Naive thymus-derived CD4-positive, alpha-beta T cell (primary cell): Measurements from ENCODE around the gene IFT25. TPM values are rescaled to one million over a fixed set of nuclear protein-coding genes. Genes with fewer than 3 reads are reported as not detected.

Experiments used
- ATAC-seq: fragments of 150-1000 bp; cut with Tn5 transposase; 2 replicates; pipeline ENCODE4 v1.10.0; 2021; ENCODE audit warnings: mild to moderate bottlenecking, moderate library complexity
- CTCF ChIA-PET: fragments of 350-600 bp; sonication (Branson Sonifier 250); formaldehyde crosslinking; loops from one replicate; lab custom pipeline; 2021; ENCODE audit warnings: antibody characterized with exemption; lab: Charles Lee
- POLR2A ChIA-PET: fragments of 350-600 bp; sonication (Branson Sonifier 250); formaldehyde crosslinking; loops from one replicate; lab custom pipeline; 2021; ENCODE audit warnings: antibody characterized with exemption, inconsistent platforms; lab: Charles Lee
- DNase-seq, 9 donors: peaks; one replicate each; pipeline versions ENCODE4 v3.0.0 to v3.0.0-alpha.2; 2020 to 2022; ENCODE audit warnings: mixed read lengths in 1 of 9
- H3K27ac ChIP-seq: one replicate; pipeline ENCODE4 v1.7.0; 2013; ENCODE audit warnings: mild to moderate bottlenecking, low read depth, low read length, moderate library complexity
- H3K27me3 ChIP-seq, 2 donors: one replicate each; pipeline ENCODE4 v1.7.0; 2013; ENCODE audit warnings: low read length in 2 of 2, mild to moderate bottlenecking in 2 of 2, moderate library complexity in 2 of 2; ENCODE audit not compliant: control insufficient read depth in 2 of 2, insufficient read depth in 2 of 2
- H3K36me3 ChIP-seq, 3 experiments: 1 replicate in 2 of 3; 2 replicates in 1 of 3; pipeline ENCODE4 v1.7.0; 2013; ENCODE audit warnings: low read length in 3 of 3, mild to moderate bottlenecking in 3 of 3, moderate library complexity in 1 of 3; ENCODE audit not compliant: insufficient read depth in 3 of 3, control insufficient read depth in 2 of 3
- H3K4me1 ChIP-seq, 2 donors: one replicate each; pipeline ENCODE4 v1.7.0; 2013; ENCODE audit warnings: low read length in 2 of 2, mild to moderate bottlenecking in 2 of 2, moderate library complexity in 1 of 2; ENCODE audit not compliant: control insufficient read depth in 2 of 2, insufficient read depth in 2 of 2
- H3K4me3 ChIP-seq: 2 replicates; pipeline ENCODE4 v1.7.0; 2013; ENCODE audit warnings: mild to moderate bottlenecking, low read length
- H3K9me3 ChIP-seq, 3 experiments: 1 replicate in 2 of 3; 2 replicates in 1 of 3; pipeline ENCODE4 v1.7.0; 2013; ENCODE audit warnings: low read length in 3 of 3; ENCODE audit not compliant: control insufficient read depth in 2 of 3
- H3K27ac Mint-ChIP-seq, 9 donors: one replicate each; pipeline ENCODE4 v1.8.0; 2020 to 2022; ENCODE audit warnings: mixed read lengths in 9 of 9, mild to moderate bottlenecking in 8 of 9, moderate library complexity in 5 of 9, inconsistent platforms in 2 of 9
- H3K27me3 Mint-ChIP-seq, 5 donors: one replicate each; pipeline ENCODE4 v1.8.0; 2021 to 2022; ENCODE audit warnings: mixed read lengths in 5 of 5, mild to moderate bottlenecking in 1 of 5
- H3K36me3 Mint-ChIP-seq, 5 donors: one replicate each; pipeline ENCODE4 v1.8.0; 2020 to 2022; ENCODE audit warnings: mixed read lengths in 5 of 5, mild to moderate bottlenecking in 3 of 5, inconsistent platforms in 1 of 5
- H3K4me1 Mint-ChIP-seq, 7 donors: one replicate each; pipeline ENCODE4 v1.8.0; 2020 to 2022; ENCODE audit warnings: mixed read lengths in 7 of 7, mild to moderate bottlenecking in 3 of 7, inconsistent platforms in 1 of 7
- H3K4me3 Mint-ChIP-seq, 10 donors: one replicate each; pipeline ENCODE4 v1.8.0; 2020 to 2022; ENCODE audit warnings: mild to moderate bottlenecking in 10 of 10, mixed read lengths in 10 of 10, moderate library complexity in 6 of 10, inconsistent platforms in 2 of 10
- H3K9me3 Mint-ChIP-seq, 11 donors: one replicate each; pipeline ENCODE4 v1.8.0; 2020 to 2022; ENCODE audit warnings: mixed read lengths in 11 of 11, mild to moderate bottlenecking in 4 of 11, inconsistent platforms in 1 of 11, moderate library complexity in 1 of 11
- intact Hi-C, 2 donors: fragments of 100-400 bp; cut with micrococcal nuclease; formaldehyde crosslinking; loops; one replicate each; pipeline ENCODE4 v1.15.1; 2023
- polyA plus RNA-seq, 2 donors: library from polyadenylated mRNA; unstranded; fragments of 300-500 nt; fragmentation: Illumina TruSeq; gene quantifications; one replicate each; pipeline ENCODE4 v1.2.3, GENCODE V29; 2021
- total RNA-seq, 6 experiments: library from RNA in 5 of 6; stranded (reverse) in 5 of 6; gene quantifications; 1 replicate in 5 of 6; 2 replicates in 1 of 6; pipeline ENCODE4 v1.2.3 and lab custom pipeline; 2021 to 2026

Gene IFT25
- total and polyA plus RNA-seq, 7 experiments from 2014 or later: 17.5 to 59.9 (median 41.3) TPM

DNA sequence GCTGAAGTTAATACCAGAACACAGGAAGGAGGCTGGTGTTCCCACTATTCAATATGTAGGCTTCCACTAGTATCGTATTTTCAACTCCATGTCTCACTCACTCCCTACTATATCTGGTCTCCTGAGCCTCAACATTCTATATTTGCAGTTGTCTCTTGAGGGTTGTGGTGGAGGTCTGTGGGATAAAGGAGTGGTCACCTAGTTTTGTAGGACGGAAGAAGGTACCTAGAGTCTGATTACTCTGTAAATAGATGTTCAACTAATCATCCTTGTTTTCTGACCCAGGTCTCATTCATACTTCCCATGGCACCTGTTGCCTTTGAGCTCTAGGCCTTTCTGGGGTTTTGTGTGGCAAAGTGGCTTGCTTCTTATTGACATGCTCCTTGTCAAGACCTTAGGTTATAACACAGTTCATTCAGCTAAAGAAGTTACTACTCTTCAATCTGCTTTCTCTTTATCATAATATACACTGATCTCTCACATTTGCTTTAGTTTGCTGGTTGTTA lies 18.1 kb downstream of the IFT25 start:
- H3K4me1 Mint-ChIP-seq: peaks cover 0 to 7% (median 0%) of the 10 kb centered on the region in 7 donors
- Histone ChIP-seq H3K4me1 (no peaks in the 10 kb centered on the region), H3K27ac (no peak overlapping the region), H3K27me3 (no peaks in the 10 kb centered on the region), H3K36me3 (peaks cover 0 to 38% (median 7%) of the 10 kb centered on the region in 3 experiments), H3K9me3 (peaks cover 0 to 6% (median 0%) of the 10 kb centered on the region in 3 experiments), H3K4me3 (no peak overlapping the region)
- H3K27ac Mint-ChIP-seq: peak overlapping the region in 3 of 9 donors; percentile 3 to 38 (median 37)
- peaks cover 10 to 52% (median 32%) of the 10 kb centered on the region in 5 donors for H3K36me3 Mint-ChIP-seq
- DNase-seq (no peak), ATAC-seq (no peak)
- ChIA-PET CTCF (interaction anchor here (0.9 kb wide), 1 partner anchor 9 kb away, joined by 3 read pairs; no protein-coding TSS in a partner anchor), POLR2A (interaction anchor here (0.6 kb wide), 1 partner anchor 546 kb away, joined by 3 read pairs; no protein-coding TSS in a partner anchor)
- intact Hi-C loops: no loop called here
- no peaks in the 10 kb centered on the region for H3K9me3 Mint-ChIP-seq
- no peaks in the 10 kb centered on the region for H3K27me3 Mint-ChIP-seq
- H3K4me3 Mint-ChIP-seq: no peak overlapping the region

DNA sequence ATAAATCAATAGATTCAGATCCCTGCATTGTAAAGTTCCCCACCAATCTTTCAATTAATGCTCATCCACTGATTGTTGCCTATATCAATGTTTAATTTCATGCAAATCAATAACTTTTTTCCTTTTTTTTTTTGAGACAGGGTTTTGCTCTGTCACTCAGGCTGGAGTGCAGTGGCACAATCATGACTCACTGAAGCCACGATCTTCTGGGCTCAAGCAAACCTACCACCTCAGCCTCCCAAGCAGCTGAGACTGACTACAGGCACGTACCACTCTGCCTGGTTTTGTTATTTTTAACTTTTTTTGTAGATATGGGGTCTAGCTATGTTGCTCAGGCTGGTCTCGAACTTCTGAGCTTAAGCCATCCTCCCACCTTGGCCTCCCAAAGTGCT lies 25.8 kb downstream of the IFT25 start:
- H3K4me1 ChIP-seq: peaks cover 0 to 5% of the 10 kb centered on the region in 2 donors
- Mint-ChIP-seq H3K27me3 (no peaks in the 10 kb centered on the region), H3K9me3 (no peaks in the 10 kb centered on the region), H3K36me3 (peaks cover 0 to 44% (median 14%) of the 10 kb centered on the region in 5 donors), H3K4me3 (peak overlapping the region in 1 of 10 donors; percentile 59), H3K27ac (peak overlapping the region; percentile 2 to 83 (median 67)), H3K4me1 (peaks cover 7 to 44% (median 36%) of the 10 kb centered on the region in 7 donors)
- DNase-seq (no peak), ATAC-seq (no peak)
- ChIA-PET POLR2A (no interaction called here), CTCF (no interaction called here)
- H3K27ac ChIP-seq: no peak overlapping the region
- H3K4me3 ChIP-seq: no peak overlapping the region
- peaks cover 0 to 21% (median 8%) of the 10 kb centered on the region in 3 experiments for H3K36me3 ChIP-seq
- intact Hi-C loops: loop anchor here (2.0 kb wide), 2 partner anchors 25 to 31 kb away; partner anchors contain the start of genes IFT25 (in 2 of the 2) and YIPF1 (in 1 of the 2)
- H3K9me3 ChIP-seq: no peaks in the 10 kb centered on the region
- H3K27me3 ChIP-seq: no peaks in the 10 kb centered on the region

DNA sequence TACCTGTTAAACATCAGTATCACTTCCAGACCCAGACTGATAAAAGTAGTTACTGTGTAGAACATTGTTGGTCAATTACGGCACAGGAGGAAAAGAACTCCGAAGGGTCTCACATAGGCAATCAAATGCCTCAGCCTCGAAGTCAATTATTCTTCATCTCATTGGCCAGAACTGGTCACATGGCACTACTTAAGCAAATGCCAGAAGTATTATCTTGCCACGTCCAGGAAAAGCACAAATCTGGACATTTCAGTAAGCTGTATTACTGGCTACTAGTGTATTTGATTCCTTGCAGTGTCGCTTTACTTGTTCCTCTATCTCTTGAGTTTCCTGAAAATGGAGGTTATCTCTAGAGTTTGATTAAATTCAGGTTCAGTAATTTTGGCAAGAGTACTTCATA lies 27.2 kb downstream of the IFT25 start:
- H3K27me3 ChIP-seq: no peaks in the 10 kb centered on the region
- Mint-ChIP-seq H3K36me3 (peaks cover 0 to 45% (median 14%) of the 10 kb centered on the region in 5 donors), H3K4me1 (peaks cover 7 to 44% (median 36%) of the 10 kb centered on the region in 7 donors), H3K27ac (peak overlapping the region in 3 of 9 donors; percentile 19 to 52 (median 44)), H3K9me3 (no peaks in the 10 kb centered on the region), H3K27me3 (no peaks in the 10 kb centered on the region), H3K4me3 (no peak overlapping the region)
- no peak for ATAC-seq
- intact Hi-C loops: loop anchor here (2.0 kb wide), 2 partner anchors 26 to 30 kb away; partner anchors contain the start of genes IFT25 (in 2 of the 2) and YIPF1 (in 1 of the 2)
- peaks cover 0 to 5% of the 10 kb centered on the region in 2 donors for H3K4me1 ChIP-seq
- CTCF ChIA-PET: interaction anchor here (0.7 kb wide), 1 partner anchor 9 kb away, joined by 3 read pairs; no protein-coding TSS in a partner anchor
- H3K4me3 ChIP-seq: no peak overlapping the region
- no peak for DNase-seq
- POLR2A ChIA-PET: interaction anchor here (0.6 kb wide), 1 partner anchor 9 kb away, joined by 11 read pairs; no protein-coding TSS in a partner anchor
- H3K36me3 ChIP-seq: peaks cover 0 to 19% (median 8%) of the 10 kb centered on the region in 3 experiments
- H3K27ac ChIP-seq: no peak overlapping the region
- no peaks in the 10 kb centered on the region for H3K9me3 ChIP-seq

DNA sequence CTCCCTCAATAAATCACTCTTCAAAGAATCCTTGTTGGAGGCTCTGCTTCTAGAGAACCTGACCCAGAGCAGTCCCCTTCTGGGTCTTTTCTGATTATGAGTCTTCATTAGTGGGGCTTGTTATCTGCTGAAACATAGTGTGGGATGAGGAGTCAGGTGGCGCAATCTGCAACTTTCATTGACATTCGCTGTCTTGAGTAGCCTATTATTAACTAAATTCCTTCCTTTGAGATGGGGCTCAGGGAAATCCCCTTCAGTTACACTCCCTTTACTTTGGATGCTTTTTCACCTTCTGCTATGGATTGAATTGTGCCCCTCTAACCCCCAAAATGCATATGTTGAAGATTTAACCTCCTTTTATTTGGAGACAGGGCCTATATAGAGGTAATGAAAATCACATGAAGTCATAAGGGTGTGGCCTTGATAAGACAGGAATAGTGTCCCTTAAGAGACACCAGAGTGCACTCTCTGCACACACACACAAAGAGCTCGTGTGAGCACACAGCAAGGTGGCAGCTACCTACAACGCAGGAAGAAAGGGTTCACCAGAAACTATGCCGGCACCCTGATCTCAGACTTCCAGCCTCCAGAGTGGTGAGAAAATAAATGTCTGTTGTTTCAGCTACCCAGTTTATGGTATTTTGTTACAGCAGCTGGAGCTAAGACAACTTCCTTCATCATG lies 32.0 kb downstream of the IFT25 start:
- POLR2A ChIA-PET: interaction anchor here (0.6 kb wide), 1 partner anchor 32 kb away, joined by 3 read pairs; the partner anchor contains the start of gene IFT25
- Mint-ChIP-seq H3K27me3 (no peaks in the 10 kb centered on the region), H3K4me3 (no peak overlapping the region), H3K36me3 (peaks cover 0 to 29% (median 5%) of the 10 kb centered on the region in 5 donors), H3K9me3 (no peaks in the 10 kb centered on the region), H3K4me1 (peaks cover 3 to 27% (median 20%) of the 10 kb centered on the region in 7 donors), H3K27ac (peak overlapping the region in 3 of 9 donors; percentile 5 to 60 (median 28))
- intact Hi-C loops: no loop called here
- ATAC-seq (no peak), DNase-seq (no peak)
- no peaks in the 10 kb centered on the region for H3K36me3 ChIP-seq
- CTCF ChIA-PET: interaction anchor here (0.6 to 0.7 kb wide), 3 partner anchors 12 to 52 kb away, joined by 3 to 4 read pairs (median 3); no protein-coding TSS in a partner anchor
- H3K27ac ChIP-seq: no peak overlapping the region
- H3K4me3 ChIP-seq: no peak overlapping the region
- no peaks in the 10 kb centered on the region for H3K27me3 ChIP-seq
- no peaks in the 10 kb centered on the region for H3K9me3 ChIP-seq
- H3K4me1 ChIP-seq: no peaks in the 10 kb centered on the region

DNA sequence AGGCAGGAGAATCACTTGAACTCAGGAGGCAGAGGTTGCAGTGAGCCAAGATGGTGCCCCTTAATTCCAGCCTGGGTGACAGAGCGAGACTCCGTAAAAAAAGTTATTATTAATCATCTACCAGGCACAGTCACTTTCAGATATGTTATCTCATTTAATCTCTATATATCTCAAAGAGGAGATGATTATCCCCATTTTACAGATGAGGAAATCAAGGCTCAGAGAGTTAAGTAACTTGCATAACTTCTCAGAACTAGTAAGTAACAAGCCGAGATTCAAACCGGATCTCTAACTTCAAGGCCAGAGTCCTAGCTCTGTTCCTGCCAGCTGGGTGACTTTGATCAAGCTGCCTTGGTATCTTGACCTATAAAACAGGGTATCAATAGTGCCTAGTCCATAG lies 34.1 kb downstream of the IFT25 start:
- peaks cover 0 to 4% (median 0%) of the 10 kb centered on the region in 3 experiments for H3K36me3 ChIP-seq
- Mint-ChIP-seq H3K27ac (no peak overlapping the region), H3K36me3 (peaks cover 0 to 25% (median 5%) of the 10 kb centered on the region in 5 donors), H3K9me3 (no peaks in the 10 kb centered on the region), H3K27me3 (no peaks in the 10 kb centered on the region), H3K4me1 (peaks cover 3 to 18% (median 11%) of the 10 kb centered on the region in 7 donors), H3K4me3 (no peak overlapping the region)
- no peaks in the 10 kb centered on the region for H3K4me1 ChIP-seq
- no peaks in the 10 kb centered on the region for H3K27me3 ChIP-seq
- H3K4me3 ChIP-seq: no peak overlapping the region
- POLR2A ChIA-PET: no interaction called here
- DNase-seq (no peak), ATAC-seq (no peak)
- no peaks in the 10 kb centered on the region for H3K9me3 ChIP-seq
- intact Hi-C loops: no loop called here
- CTCF ChIA-PET: no interaction called here
- H3K27ac ChIP-seq: no peak overlapping the region

DNA sequence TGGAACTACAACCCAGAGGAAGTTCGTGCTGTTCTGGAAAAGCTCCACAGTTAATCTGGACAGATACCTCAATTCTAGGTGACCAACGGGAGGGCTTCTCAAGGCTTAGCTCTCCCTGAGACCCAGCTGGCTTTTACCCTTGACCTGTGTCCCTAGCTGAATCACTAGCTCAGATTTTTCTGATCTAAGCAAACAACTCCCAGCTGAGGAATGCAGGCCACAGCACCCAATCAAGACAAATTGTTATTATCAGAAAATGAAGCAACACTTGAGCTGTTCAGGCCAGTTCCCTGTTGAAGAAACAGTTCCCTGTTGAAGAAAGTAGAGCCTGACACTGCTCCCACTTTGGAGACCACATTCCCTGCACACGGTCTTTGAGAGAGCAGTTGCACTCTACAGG lies 35.6 kb downstream of the IFT25 start:
- H3K4me1 ChIP-seq: no peaks in the 10 kb centered on the region
- H3K27me3 ChIP-seq: no peaks in the 10 kb centered on the region
- Mint-ChIP-seq H3K4me3 (no peak overlapping the region), H3K9me3 (no peaks in the 10 kb centered on the region), H3K36me3 (peaks cover 0 to 22% (median 4%) of the 10 kb centered on the region in 5 donors), H3K27ac (no peak overlapping the region), H3K27me3 (no peaks in the 10 kb centered on the region), H3K4me1 (peaks cover 0 to 4% (median 0%) of the 10 kb centered on the region in 7 donors)
- DNase-seq (no peak), ATAC-seq (no peak)
- H3K4me3 ChIP-seq: no peak overlapping the region
- H3K9me3 ChIP-seq: no peaks in the 10 kb centered on the region
- H3K27ac ChIP-seq: no peak overlapping the region
- CTCF ChIA-PET: interaction anchor here (0.7 kb wide), 1 partner anchor 1758 kb away, joined by 5 read pairs; no protein-coding TSS in a partner anchor
- H3K36me3 ChIP-seq: peaks cover 0 to 4% (median 0%) of the 10 kb centered on the region in 3 experiments
- intact Hi-C loops: no loop called here
- POLR2A ChIA-PET: no interaction called here
